ENCODE results near the gene NRG3.
"Not testable (repeated sequence)": the region's sequence is repeated elsewhere in the genome, so short reads cannot be mapped to it uniquely, and the experiment has no call there.

The NRG3 gene

GRCh38 chr10:82643601-82644000 lies 768.6 kb downstream of the NRG3 start:
- in situ Hi-C loops (cut with HindIII; ENCODE audit: low sequenced_read_pairs): no loop called here

GRCh38 chr10:82645221-82645620 lies 770.2 kb downstream of the NRG3 start:
- in situ Hi-C loops (cut with HindIII; ENCODE audit: low sequenced_read_pairs): no loop called here

- in situ Hi-C loops (cut with HindIII; ENCODE audit: low sequenced_read_pairs): no loop called here
These were observed 778.5 kb downstream of the NRG3 start for GRCh38 chr10:82653244-82654155.

GRCh38 chr10:82660205-82660604 lies 785.2 kb downstream of the NRG3 start:
- in situ Hi-C loops (cut with HindIII; ENCODE audit: low sequenced_read_pairs): no loop called here

GRCh38 chr10:82660986-82661385 lies 786.0 kb downstream of the NRG3 start:
- in situ Hi-C loops (cut with HindIII; ENCODE audit: low sequenced_read_pairs): no loop called here

- in situ Hi-C loops (cut with HindIII; ENCODE audit: low sequenced_read_pairs): no loop called here
These were observed 786.7 kb downstream of the NRG3 start for GRCh38 chr10:82661701-82662100.

- in situ Hi-C loops (cut with HindIII; ENCODE audit: low sequenced_read_pairs): no loop called here
These were observed 793.4 kb downstream of the NRG3 start for GRCh38 chr10:82668221-82668895.

- in situ Hi-C loops (cut with HindIII; ENCODE audit: low sequenced_read_pairs): no loop called here
These were observed 799.0 kb downstream of the NRG3 start for GRCh38 chr10:82674036-82674435.

GRCh38 chr10:82677932-82678331 lies 802.9 kb downstream of the NRG3 start:
- in situ Hi-C loops (cut with HindIII; ENCODE audit: low sequenced_read_pairs): not testable (repeated sequence)

GRCh38 chr10:82678451-82678850 lies 803.5 kb downstream of the NRG3 start:
- in situ Hi-C loops (cut with HindIII; ENCODE audit: low sequenced_read_pairs): not testable (repeated sequence)

GRCh38 chr10:82680608-82681007 lies 805.6 kb downstream of the NRG3 start:
- in situ Hi-C loops (cut with HindIII; ENCODE audit: low sequenced_read_pairs): no loop called here

GRCh38 chr10:82683945-82684344 lies 809.0 kb downstream of the NRG3 start:
- in situ Hi-C loops (cut with HindIII; ENCODE audit: low sequenced_read_pairs): no loop called here

- in situ Hi-C loops (cut with HindIII; ENCODE audit: low sequenced_read_pairs): loop anchor here (5.0 kb wide), 1 partner anchor 57 kb away; no protein-coding TSS in a partner anchor
These were observed 810.1 kb downstream of the NRG3 start for GRCh38 chr10:82685087-82685486.

- in situ Hi-C loops (cut with HindIII; ENCODE audit: low sequenced_read_pairs): no loop called here
These were observed 816.2 kb downstream of the NRG3 start for GRCh38 chr10:82691211-82691610.

- in situ Hi-C loops (cut with HindIII; ENCODE audit: low sequenced_read_pairs): no loop called here
These were observed 817.5 kb downstream of the NRG3 start for GRCh38 chr10:82692458-82692857.

GRCh38 chr10:82721831-82722230 lies 846.8 kb downstream of the NRG3 start:
- in situ Hi-C loops (cut with HindIII; ENCODE audit: low sequenced_read_pairs): no loop called here

GRCh38 chr10:82722273-82722672 lies 847.3 kb downstream of the NRG3 start:
- in situ Hi-C loops (cut with HindIII; ENCODE audit: low sequenced_read_pairs): no loop called here

- in situ Hi-C loops (cut with HindIII; ENCODE audit: low sequenced_read_pairs): no loop called here
These were observed 861.3 kb downstream of the NRG3 start for GRCh38 chr10:82736305-82736704.

GRCh38 chr10:82737549-82737948 lies 862.6 kb downstream of the NRG3 start:
- in situ Hi-C loops (cut with HindIII; ENCODE audit: low sequenced_read_pairs): no loop called here

- in situ Hi-C loops (cut with HindIII; ENCODE audit: low sequenced_read_pairs): no loop called here
These were observed 863.6 kb downstream of the NRG3 start for GRCh38 chr10:82738592-82738991.

- in situ Hi-C loops (cut with HindIII; ENCODE audit: low sequenced_read_pairs): loop anchor here (5.0 kb wide), 1 partner anchor 55 kb away; no protein-coding TSS in a partner anchor
These were observed 867.5 kb downstream of the NRG3 start for GRCh38 chr10:82742478-82742877.

- in situ Hi-C loops (cut with HindIII; ENCODE audit: low sequenced_read_pairs): loop anchor here (5.0 kb wide), 1 partner anchor 56 kb away; no protein-coding TSS in a partner anchor
These were observed 867.9 kb downstream of the NRG3 start for GRCh38 chr10:82742898-82743297.

Measured in endothelial cell of hepatic sinusoid (primary cell).